ENCODE measurements around the gene CCNQ.

The CCNQ gene

DNA sequence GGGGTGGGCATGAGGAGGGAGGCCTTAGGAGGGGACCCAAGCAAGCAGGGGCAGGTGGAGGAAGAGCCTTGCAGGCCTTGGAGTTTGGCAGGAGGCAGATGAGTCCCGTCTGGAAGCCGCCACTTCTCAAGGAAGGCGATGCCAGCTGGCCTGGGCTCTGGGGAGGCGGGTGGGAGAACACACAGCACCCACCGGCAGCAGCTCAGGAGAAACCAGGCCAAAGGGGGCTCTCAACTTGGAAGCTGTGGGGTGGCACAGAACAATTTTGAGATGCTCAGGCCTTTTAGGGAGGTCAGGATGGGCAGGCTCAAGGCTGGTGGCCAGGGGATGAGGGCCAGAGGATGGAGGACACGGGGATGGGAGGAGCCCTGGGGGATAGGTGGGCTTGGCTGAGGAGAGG is 36.4 kb upstream of the CCNQ start:
- TF ChIP-seq, protein P1, sequence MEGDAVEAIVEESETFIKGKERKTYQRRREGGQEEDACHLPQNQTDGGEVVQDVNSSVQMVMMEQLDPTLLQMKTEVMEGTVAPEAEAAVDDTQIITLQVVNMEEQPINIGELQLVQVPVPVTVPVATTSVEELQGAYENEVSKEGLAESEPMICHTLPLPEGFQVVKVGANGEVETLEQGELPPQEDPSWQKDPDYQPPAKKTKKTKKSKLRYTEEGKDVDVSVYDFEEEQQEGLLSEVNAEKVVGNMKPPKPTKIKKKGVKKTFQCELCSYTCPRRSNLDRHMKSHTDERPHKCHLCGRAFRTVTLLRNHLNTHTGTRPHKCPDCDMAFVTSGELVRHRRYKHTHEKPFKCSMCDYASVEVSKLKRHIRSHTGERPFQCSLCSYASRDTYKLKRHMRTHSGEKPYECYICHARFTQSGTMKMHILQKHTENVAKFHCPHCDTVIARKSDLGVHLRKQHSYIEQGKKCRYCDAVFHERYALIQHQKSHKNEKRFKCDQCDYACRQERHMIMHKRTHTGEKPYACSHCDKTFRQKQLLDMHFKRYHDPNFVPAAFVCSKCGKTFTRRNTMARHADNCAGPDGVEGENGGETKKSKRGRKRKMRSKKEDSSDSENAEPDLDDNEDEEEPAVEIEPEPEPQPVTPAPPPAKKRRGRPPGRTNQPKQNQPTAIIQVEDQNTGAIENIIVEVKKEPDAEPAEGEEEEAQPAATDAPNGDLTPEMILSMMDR (IDR thresholded peaks at IDR 0.05; ENCODE audit: extremely low read depth, missing control alignments) = no peak
- no peak for DNase-seq (ENCODE audit: low spot score)

GRCh38 chrX:153634832-153635231 is 35.9 kb upstream of the CCNQ start:
- TF ChIP-seq, protein P1 (IDR thresholded peaks at IDR 0.05; ENCODE audit: extremely low read depth, missing control alignments) = no peak
- no peak for DNase-seq (ENCODE audit: low spot score)

GRCh38 chrX:153634236-153634635 is 35.3 kb upstream of the CCNQ start:
- DNase-seq (ENCODE audit: low spot score) = no peak
- TF ChIP-seq, protein P1 (IDR thresholded peaks at IDR 0.05; ENCODE audit: extremely low read depth, missing control alignments) = no peak

DNA sequence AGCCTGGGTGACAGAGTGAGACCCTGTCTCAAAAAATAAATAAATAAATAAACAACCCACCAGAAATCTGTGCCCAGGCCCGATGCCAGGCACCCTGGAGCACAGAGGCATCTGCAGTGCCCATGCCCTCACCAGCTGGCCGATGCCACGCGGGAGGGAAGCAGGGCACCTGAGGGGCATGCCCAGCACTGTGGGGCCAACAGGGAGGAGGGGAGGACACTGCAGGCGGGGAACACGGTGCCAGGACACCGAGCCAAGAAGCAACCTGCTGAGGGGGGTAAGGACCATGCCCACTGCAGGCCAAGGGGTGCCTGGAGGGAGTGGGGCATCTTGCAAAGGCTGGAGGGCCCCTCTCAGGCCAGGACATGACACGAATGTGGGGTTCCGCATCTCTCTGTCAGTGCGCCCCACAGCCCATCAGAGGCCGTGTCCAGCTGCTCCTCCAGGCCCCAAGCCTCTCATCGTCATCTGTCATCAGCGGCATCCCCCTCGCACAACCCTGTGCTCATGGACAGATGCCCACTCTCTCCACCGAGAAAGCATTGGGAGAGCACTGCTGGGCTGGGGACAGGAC is 34.8 kb upstream of the CCNQ start:
- TF ChIP-seq, protein P1 (IDR thresholded peaks at IDR 0.05; ENCODE audit: extremely low read depth, missing control alignments) = no peak
- DNase-seq (ENCODE audit: low spot score) = no peak

DNA sequence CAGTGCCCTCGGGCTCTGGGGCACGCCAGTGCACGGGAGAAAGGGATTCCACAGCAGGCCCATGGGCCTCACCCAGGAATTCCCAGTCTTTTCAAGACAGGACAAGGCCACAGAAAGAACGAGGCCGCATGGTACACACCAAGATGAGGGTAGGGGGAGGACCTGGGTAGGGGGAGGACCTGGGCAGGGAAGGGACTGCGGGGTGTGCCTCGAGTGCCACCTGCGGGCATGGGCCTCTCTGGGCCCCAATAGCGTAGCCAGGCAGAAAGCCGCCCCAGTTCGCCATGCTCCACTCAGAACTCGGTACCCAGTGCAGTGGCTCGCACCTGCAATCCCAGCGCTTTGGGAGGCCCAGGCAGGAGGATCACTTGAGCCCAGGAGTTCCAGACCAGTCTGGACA is 34.1 kb upstream of the CCNQ start:
- no peak for DNase-seq (ENCODE audit: low spot score)

DNA sequence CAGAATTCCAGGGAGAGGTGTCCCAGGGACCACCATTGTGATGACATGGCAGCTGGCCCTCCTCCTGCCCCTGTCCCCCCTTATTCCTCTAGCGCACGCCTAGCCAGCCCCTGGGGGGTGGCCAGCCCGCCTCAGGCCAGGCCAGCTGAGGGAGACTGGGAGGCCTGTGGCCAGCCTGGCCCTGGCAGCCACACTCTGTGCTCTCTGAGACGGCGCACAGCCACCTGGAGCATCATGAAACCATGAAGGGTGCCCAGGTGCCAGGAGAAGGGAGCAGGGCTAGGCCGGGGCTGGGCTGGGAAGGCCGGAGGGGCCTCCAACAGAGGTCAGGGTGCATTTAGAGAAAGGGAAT is 33.6 kb upstream of the CCNQ start:
- TF ChIP-seq, protein P1 (IDR thresholded peaks at IDR 0.05; ENCODE audit: extremely low read depth, missing control alignments) = no peak
- no peak for DNase-seq (ENCODE audit: low spot score)

More for the DNA sequence above, 34.1 kb upstream of the CCNQ start:
- TF ChIP-seq, protein P1 (IDR thresholded peaks at IDR 0.05; ENCODE audit: extremely low read depth, missing control alignments) = no peak

- no peak for DNase-seq (ENCODE audit: low spot score)
- TF ChIP-seq, protein P1 (IDR thresholded peaks at IDR 0.05; ENCODE audit: extremely low read depth, missing control alignments) = no peak
Measured at GRCh38 chrX:153631907-153632594, 33.1 kb upstream of the CCNQ start.

Measured in GM20000 (cell line).